DOHH2 (cell line): Measurements from ENCODE around the gene MCC.

Experiments
- H3F3A ChIP-seq: fragments of 200-600 bp; sonication (generic), shearing (Covaris generic); 2 replicates; pipeline ENCODE4 v1.6.0; 2016; ENCODE audit warnings: antibody characterized with exemption, mild to moderate bottlenecking; ENCODE audit not compliant: control insufficient read depth, insufficient read depth
- H3K27ac ChIP-seq: fragments of 200-600 bp; sonication (generic); 2 replicates; pipeline ENCODE4 v1.5.1; 2014; ENCODE audit warnings: low read depth, mild to moderate bottlenecking, low read length, moderate library complexity
- H3K27me3 ChIP-seq: fragments of 200-600 bp; sonication (generic); 2 replicates; pipeline ENCODE4 v1.6.1; 2014; ENCODE audit warnings: mild to moderate bottlenecking, low read length, mixed read lengths; ENCODE audit not compliant: control insufficient read depth
- H3K36me3 ChIP-seq: fragments of 200-600 bp; sonication (generic); 2 replicates; pipeline ENCODE4 v1.6.1; 2014; ENCODE audit warnings: mild to moderate bottlenecking, low read length, moderate library complexity, mixed read lengths; ENCODE audit not compliant: control insufficient read depth
- H3K4me1 ChIP-seq: fragments of 200-600 bp; sonication (generic); 2 replicates; pipeline ENCODE4 v1.6.1; 2014; ENCODE audit warnings: mild to moderate bottlenecking, low read length, mixed read lengths; ENCODE audit not compliant: control insufficient read depth
- H3K4me2 ChIP-seq: fragments of 200-600 bp; sonication (generic); 2 replicates; pipeline ENCODE4 v1.6.0; 2014; ENCODE audit warnings: mild to moderate bottlenecking, low read length, moderate library complexity
- H3K4me3 ChIP-seq: fragments of 200-600 bp; sonication (generic); 2 replicates; pipeline ENCODE4 v1.5.1; 2014; ENCODE audit warnings: mild to moderate bottlenecking, low read length, mixed read lengths
- H3K79me2 ChIP-seq: fragments of 200-600 bp; sonication (generic); 2 replicates; pipeline ENCODE4 v1.6.1; 2014; ENCODE audit warnings: mild to moderate bottlenecking, low read length, mixed read lengths; ENCODE audit not compliant: control insufficient read depth
- H3K9me2 ChIP-seq: fragments of 200-600 bp; sonication (generic); replicated peaks from 2 replicates; pipeline ENCODE4 v1.6.1; 2014; ENCODE audit warnings: mild to moderate bottlenecking, low read length, mixed read lengths; ENCODE audit not compliant: control insufficient read depth
- H3K9me3 ChIP-seq: fragments of 200-600 bp; sonication (generic); 2 replicates; pipeline ENCODE4 v1.6.1; 2014; ENCODE audit warnings: antibody characterized with exemption, low read length, mixed read lengths; ENCODE audit not compliant: control insufficient read depth, insufficient read depth
- H4K20me1 ChIP-seq: fragments of 200-600 bp; sonication (generic); 2 replicates; pipeline ENCODE4 v1.6.0; 2014; ENCODE audit warnings: low read depth, mild to moderate bottlenecking, antibody characterized with exemption, low read length, moderate library complexity; ENCODE audit not compliant: control insufficient read depth, insufficient read depth
- CTCF ChIP-seq: fragments of 200-600 bp; sonication (generic); IDR thresholded peaks from one replicate; pipeline ENCODE4 v1.5.1; 2014; ENCODE audit warnings: antibody characterized with exemption, mild to moderate bottlenecking, low read depth, low read length; ENCODE audit not compliant: poor library complexity, severe bottlenecking
- EZH2phosphoT487 ChIP-seq: fragments of 200-600 bp; sonication (generic); IDR thresholded peaks from 2 replicates; pipeline ENCODE4 v1.6.1; 2017; ENCODE audit warnings: borderline replicate concordance, mild to moderate bottlenecking, antibody characterized with exemption, low read length, moderate library complexity, mixed read lengths

Gene MCC

DNA sequence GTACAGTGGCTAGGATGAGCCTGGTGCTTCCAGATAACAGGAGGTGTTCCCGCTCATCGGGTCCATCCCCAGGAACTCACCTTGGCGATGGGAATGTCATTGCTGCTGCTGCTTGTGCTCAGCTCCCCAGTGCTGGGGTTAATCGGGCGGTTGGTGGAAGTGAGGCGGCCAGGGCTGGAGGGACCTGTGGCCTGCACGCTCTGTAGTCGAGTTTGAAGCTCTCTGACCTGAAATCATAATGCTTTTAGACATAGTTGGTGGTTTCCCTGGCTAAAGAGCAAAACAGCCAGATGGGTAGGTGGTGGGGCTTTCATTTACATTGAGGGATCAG, 403.2 kb downstream of the MCC start:
- H3K36me3 ChIP-seq, result no peaks in the 10 kb centered on the region
- no peaks in the 10 kb centered on the region for H3K4me1 ChIP-seq

GRCh38 chr5:113084402-113085083, 403.7 kb downstream of the MCC start:
- H3K27me3 ChIP-seq, result peaks cover 5% of the 10 kb centered on the region; the same call in 1 of the 2 replicates
- H3K4me3 ChIP-seq, result no peak overlapping the region
- H3K79me2 ChIP-seq, result no peaks in the 10 kb centered on the region
- no peaks in the 10 kb centered on the region for H3K36me3 ChIP-seq
- no peak overlapping the region for H3K27ac ChIP-seq
- no peaks in the 10 kb centered on the region for H4K20me1 ChIP-seq
- no peaks in the 10 kb centered on the region for H3K9me3 ChIP-seq
- no peak for TF ChIP-seq CTCF
- no peak for TF ChIP-seq EZH2phosphoT487
- H3K4me1 ChIP-seq, result no peaks in the 10 kb centered on the region
- H3F3A ChIP-seq, result no peaks in the 10 kb centered on the region
- H3K9me2 ChIP-seq, result no peaks in the 10 kb centered on the region
- H3K4me2 ChIP-seq, result no peak overlapping the region

More for the DNA sequence above, 403.2 kb downstream of the MCC start:
- no peaks in the 10 kb centered on the region for H3F3A ChIP-seq
- peaks cover 5% of the 10 kb centered on the region; the same call in 1 of the 2 replicates for H3K27me3 ChIP-seq
- no peak overlapping the region for H3K4me2 ChIP-seq
- H3K4me3 ChIP-seq, result no peak overlapping the region
- H3K79me2 ChIP-seq, result no peaks in the 10 kb centered on the region
- H3K27ac ChIP-seq, result no peak overlapping the region
- no peaks in the 10 kb centered on the region for H3K9me2 ChIP-seq
- H4K20me1 ChIP-seq, result no peaks in the 10 kb centered on the region
- no peaks in the 10 kb centered on the region for H3K9me3 ChIP-seq
- TF ChIP-seq CTCF (no peak), EZH2phosphoT487 (no peak)

GRCh38 chr5:113083481-113083880, 404.8 kb downstream of the MCC start:
- no peaks in the 10 kb centered on the region for H3F3A ChIP-seq
- no peaks in the 10 kb centered on the region for H3K79me2 ChIP-seq
- H3K4me1 ChIP-seq, result no peaks in the 10 kb centered on the region
- H3K4me2 ChIP-seq, result no peak overlapping the region
- H3K27me3 ChIP-seq, result peaks cover 5% of the 10 kb centered on the region; the same call in 1 of the 2 replicates
- no peaks in the 10 kb centered on the region for H3K9me2 ChIP-seq
- H3K9me3 ChIP-seq, result no peaks in the 10 kb centered on the region
- no peak overlapping the region for H3K4me3 ChIP-seq
- no peaks in the 10 kb centered on the region for H4K20me1 ChIP-seq
- no peak overlapping the region for H3K27ac ChIP-seq
- TF ChIP-seq CTCF (no peak), EZH2phosphoT487 (no peak)
- no peaks in the 10 kb centered on the region for H3K36me3 ChIP-seq
